GM18868 (cell line): ENCODE measurements around the gene MSL1.

Experiments used
- ATAC-seq: cut with Tn5 transposase; IDR thresholded peaks from one replicate; pipeline ENCODE4 v1.9.1; 2021; ENCODE audit warnings: mild to moderate bottlenecking, moderate library complexity; ENCODE audit not compliant: unreplicated experiment

The MSL1 gene

GRCh38 chr17:40091691-40092397, 29.9 kb upstream of the MSL1 start:
- no peak for ATAC-seq

- ATAC-seq = no peak
Observed at GRCh38 chr17:40092581-40092980, 29.2 kb upstream of the MSL1 start.

- ATAC-seq = no peak
Observed at GRCh38 chr17:40093005-40093579, 28.7 kb upstream of the MSL1 start.

- ATAC-seq = no peak
Observed at GRCh38 chr17:40093580-40094201, 28.1 kb upstream of the MSL1 start.

GRCh38 chr17:40094874-40095273, 26.9 kb upstream of the MSL1 start:
- no peak for ATAC-seq

- no peak for ATAC-seq
Observed at GRCh38 chr17:40095351-40095943, 26.3 kb upstream of the MSL1 start.

- peak; percentile 58 for ATAC-seq
Observed at GRCh38 chr17:40095944-40096791, 25.6 kb upstream of the MSL1 start.

GRCh38 chr17:40097087-40097486, 24.7 kb upstream of the MSL1 start:
- no peak for ATAC-seq

GRCh38 chr17:40097931-40098845, 23.6 kb upstream of the MSL1 start:
- no peak for ATAC-seq

GRCh38 chr17:40098846-40099618, 22.7 kb upstream of the MSL1 start:
- peak; percentile 65 for ATAC-seq

GRCh38 chr17:40099619-40100418, 22.0 kb upstream of the MSL1 start:
- no peak for ATAC-seq

GRCh38 chr17:40100419-40100668, 21.4 kb upstream of the MSL1 start, which contains the start of gene NR1D1:
NR1D1 (minus strand) TSS chr17:40100589; CDS start chr17:40100094, 495 bp downstream.
- ATAC-seq = no peak

GRCh38 chr17:40100669-40101366, 21.0 kb upstream of the MSL1 start:
- no peak for ATAC-seq

- no peak for ATAC-seq
Observed at GRCh38 chr17:40101367-40102210, 20.2 kb upstream of the MSL1 start.

GRCh38 chr17:40103071-40103661, 18.6 kb upstream of the MSL1 start:
- ATAC-seq = no peak

GRCh38 chr17:40103688-40104087, 18.1 kb upstream of the MSL1 start:
- no peak for ATAC-seq
